ENCODE data around the gene RB1.
A peak's percentile ranks its signal among the peaks of the same experiment; 100 is the strongest.

The RB1 gene

DNA sequence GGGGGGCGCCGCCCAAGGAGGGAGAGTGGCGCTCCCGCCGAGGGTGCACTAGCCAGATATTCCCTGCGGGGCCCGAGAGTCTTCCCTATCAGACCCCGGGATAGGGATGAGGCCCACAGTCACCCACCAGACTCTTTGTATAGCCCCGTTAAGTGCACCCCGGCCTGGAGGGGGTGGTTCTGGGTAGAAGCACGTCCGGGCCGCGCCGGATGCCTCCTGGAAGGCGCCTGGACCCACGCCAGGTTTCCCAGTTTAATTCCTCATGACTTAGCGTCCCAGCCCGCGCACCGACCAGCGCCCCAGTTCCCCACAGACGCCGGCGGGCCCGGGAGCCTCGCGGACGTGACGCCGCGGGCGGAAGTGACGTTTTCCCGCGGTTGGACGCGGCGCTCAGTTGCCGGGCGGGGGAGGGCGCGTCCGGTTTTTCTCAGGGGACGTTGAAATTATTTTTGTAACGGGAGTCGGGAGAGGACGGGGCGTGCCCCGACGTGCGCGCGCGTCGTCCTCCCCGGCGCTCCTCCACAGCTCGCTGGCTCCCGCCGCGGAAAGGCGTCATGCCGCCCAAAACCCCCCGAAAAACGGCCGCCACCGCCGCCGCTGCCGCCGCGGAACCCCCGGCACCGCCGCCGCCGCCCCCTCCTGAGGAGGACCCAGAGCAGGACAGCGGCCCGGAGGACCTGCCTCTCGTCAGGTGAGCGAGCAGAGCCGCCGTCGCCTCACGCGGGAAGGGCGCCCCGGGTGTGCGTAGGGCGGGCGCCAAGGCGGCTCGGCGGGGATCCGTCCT, at the start of gene RB1:
TSS of gene RB1 (plus strand) at position 393 of the 784 bp plus-strand sequence. CDS start at position 555, 162 bp downstream.
- POLR2A ChIA-PET, result no interaction called here
- DNase-seq (ENCODE audit: low read depth, low spot score), result no peak
- H3K4me3 ChIP-seq (ENCODE audit: low read depth, low read length), result peak within 1 kb of the TSS; percentile 79
- TF ChIP-seq, protein P1, sequence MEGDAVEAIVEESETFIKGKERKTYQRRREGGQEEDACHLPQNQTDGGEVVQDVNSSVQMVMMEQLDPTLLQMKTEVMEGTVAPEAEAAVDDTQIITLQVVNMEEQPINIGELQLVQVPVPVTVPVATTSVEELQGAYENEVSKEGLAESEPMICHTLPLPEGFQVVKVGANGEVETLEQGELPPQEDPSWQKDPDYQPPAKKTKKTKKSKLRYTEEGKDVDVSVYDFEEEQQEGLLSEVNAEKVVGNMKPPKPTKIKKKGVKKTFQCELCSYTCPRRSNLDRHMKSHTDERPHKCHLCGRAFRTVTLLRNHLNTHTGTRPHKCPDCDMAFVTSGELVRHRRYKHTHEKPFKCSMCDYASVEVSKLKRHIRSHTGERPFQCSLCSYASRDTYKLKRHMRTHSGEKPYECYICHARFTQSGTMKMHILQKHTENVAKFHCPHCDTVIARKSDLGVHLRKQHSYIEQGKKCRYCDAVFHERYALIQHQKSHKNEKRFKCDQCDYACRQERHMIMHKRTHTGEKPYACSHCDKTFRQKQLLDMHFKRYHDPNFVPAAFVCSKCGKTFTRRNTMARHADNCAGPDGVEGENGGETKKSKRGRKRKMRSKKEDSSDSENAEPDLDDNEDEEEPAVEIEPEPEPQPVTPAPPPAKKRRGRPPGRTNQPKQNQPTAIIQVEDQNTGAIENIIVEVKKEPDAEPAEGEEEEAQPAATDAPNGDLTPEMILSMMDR (IDR thresholded peaks at IDR 0.05; ENCODE audit: insufficient read depth, low read length, missing control alignments), result no peak
- CTCF ChIA-PET, result interaction anchor here (1.0 to 2.2 kb wide), 4 partner anchors 48 to 473 kb away, joined by 3 to 8 read pairs (median 4); no protein-coding TSS in a partner anchor

DNA sequence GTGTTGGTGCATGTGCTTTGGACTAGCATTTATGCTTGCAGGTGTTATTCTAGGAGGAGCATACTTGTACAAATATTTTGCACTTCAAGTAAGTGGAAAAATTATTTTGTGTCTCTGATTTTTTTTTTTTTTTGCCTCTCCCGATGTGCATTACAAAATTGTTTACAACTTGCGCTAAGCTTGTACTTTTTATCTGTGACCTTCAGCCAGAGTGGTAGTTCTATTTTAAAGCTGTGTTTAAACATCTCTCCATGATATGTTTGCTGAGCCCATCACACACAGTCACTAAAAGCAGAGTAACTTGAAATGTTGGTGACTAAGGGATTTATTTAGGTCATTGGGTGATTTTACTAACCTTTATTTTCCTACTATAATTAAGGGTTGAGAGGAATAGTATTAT, 49.7 kb upstream of the RB1 start:
- DNase-seq (ENCODE audit: low read depth, low spot score), result no peak
- TF ChIP-seq, protein P1 (IDR thresholded peaks at IDR 0.05; ENCODE audit: insufficient read depth, low read length, missing control alignments), result no peak
- ChIA-PET POLR2A (no interaction called here), CTCF (interaction anchor here (0.6 kb wide), 1 partner anchor 22 kb away, joined by 3 read pairs; no protein-coding TSS in a partner anchor)
- no peak overlapping the region for H3K4me3 ChIP-seq (ENCODE audit: low read depth, low read length)

DNA sequence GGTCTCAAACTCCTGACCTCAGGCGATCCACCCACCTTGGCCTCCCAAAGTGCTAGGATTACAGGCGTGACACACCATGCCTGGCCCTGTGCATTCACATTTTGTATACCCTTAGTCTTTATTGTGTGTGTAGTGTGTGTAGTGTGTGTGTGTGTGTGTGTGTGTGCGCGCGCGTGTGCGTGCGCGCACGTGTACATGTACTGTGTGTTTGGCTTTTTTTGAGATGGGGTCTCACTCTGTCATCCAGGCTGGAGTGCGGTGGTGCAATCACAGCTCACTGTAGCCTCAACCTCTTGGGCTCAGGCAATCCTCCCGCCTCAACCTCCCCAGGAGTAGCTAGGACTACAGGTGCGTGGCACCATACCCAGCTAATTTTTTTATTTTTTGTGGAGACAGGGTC, 48.5 kb upstream of the RB1 start:
- CTCF ChIA-PET, result interaction anchor here (1.4 to 1.5 kb wide), 2 partner anchors 9 to 48 kb away, joined by 4 to 5 read pairs; no protein-coding TSS in a partner anchor
- no peak for DNase-seq (ENCODE audit: low read depth, low spot score)
- no peak overlapping the region for H3K4me3 ChIP-seq (ENCODE audit: low read depth, low read length)
- TF ChIP-seq, protein P1 (IDR thresholded peaks at IDR 0.05; ENCODE audit: insufficient read depth, low read length, missing control alignments), result no peak
- POLR2A ChIA-PET, result no interaction called here

DNA sequence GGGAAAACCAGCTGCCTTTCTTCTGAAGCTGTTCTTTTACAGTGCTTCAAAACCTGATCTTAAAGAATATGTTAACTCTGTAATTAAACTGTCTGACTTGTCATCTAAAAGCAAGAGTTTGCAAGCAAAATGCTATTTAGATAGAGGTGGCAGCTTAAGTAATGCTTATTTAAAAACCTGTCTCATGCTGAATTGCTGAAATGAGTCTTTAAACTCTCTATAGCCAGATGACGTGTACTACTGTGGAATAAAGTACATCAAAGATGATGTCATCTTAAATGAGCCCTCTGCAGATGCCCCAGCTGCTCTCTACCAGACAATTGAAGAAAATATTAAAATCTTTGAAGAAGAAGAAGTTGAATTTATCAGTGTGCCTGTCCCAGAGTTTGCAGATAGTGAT, 47.6 kb upstream of the RB1 start:
- no peak for DNase-seq (ENCODE audit: low read depth, low spot score)
- POLR2A ChIA-PET, result no interaction called here
- no peak overlapping the region for H3K4me3 ChIP-seq (ENCODE audit: low read depth, low read length)
- TF ChIP-seq, protein P1 (IDR thresholded peaks at IDR 0.05; ENCODE audit: insufficient read depth, low read length, missing control alignments), result no peak
- CTCF ChIA-PET, result interaction anchor here (0.6 to 1.5 kb wide), 3 partner anchors 8 to 129 kb away, joined by 3 to 5 read pairs (median 4); no protein-coding TSS in a partner anchor

DNA sequence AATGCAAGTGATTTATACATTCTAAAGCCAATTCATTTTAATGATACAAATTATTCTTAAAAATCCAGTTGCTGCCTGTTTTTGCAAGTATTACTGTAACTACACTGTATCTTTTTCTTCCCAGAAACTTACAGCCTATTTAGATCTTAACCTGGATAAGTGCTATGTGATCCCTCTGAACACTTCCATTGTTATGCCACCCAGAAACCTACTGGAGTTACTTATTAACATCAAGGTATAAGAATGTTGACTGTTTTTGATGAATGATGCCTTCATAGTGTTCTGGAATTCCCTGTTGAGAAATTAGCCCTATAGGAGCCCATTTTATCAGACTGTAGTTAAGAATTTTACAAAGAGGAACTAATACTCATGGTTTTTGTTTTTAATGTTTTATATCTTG, 45.5 kb upstream of the RB1 start:
- DNase-seq (ENCODE audit: low read depth, low spot score), result no peak
- TF ChIP-seq, protein P1 (IDR thresholded peaks at IDR 0.05; ENCODE audit: insufficient read depth, low read length, missing control alignments), result no peak
- CTCF ChIA-PET, result no interaction called here
- POLR2A ChIA-PET, result no interaction called here
- no peak overlapping the region for H3K4me3 ChIP-seq (ENCODE audit: low read depth, low read length)

DNA sequence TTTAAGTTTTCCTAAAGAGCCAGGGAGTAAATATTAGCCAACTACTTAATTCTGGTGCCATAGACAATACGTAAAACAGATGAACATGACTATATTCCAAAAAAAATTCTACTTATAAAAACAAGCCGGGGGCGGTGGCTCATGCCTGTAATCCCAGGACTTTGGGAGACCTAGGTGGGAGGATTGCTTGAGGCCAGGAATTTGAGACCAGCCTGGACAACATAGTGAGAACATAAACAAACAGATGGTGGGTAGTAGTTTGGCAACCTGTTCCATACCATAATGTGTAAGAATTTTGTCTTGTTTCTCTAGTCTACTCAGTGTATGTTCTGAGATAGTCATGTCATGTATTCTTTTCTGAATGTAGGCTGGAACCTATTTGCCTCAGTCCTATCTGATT, 45.1 kb upstream of the RB1 start:
- DNase-seq (ENCODE audit: low read depth, low spot score), result no peak
- CTCF ChIA-PET, result no interaction called here
- H3K4me3 ChIP-seq (ENCODE audit: low read depth, low read length), result no peak overlapping the region
- TF ChIP-seq, protein P1 (IDR thresholded peaks at IDR 0.05; ENCODE audit: insufficient read depth, low read length, missing control alignments), result no peak
- POLR2A ChIA-PET, result no interaction called here
